ENCODE results near the gene CCDC80. TPM values are rescaled to one million over a fixed set of nuclear protein-coding genes. Genes with fewer than 3 reads are reported as not detected.

The CCDC80 gene
- total and polyA plus RNA-seq, 9 of the 15 experiments (the other 6 are each of a cell fraction or from before 2014, with no cell fraction given): 0.17 to 2.0 (median 1.1) TPM

GRCh38 chr3:112640930-112641801, at the start of gene CCDC80 (continued):
- peak; percentile 55; the same call in 1 of the 2 replicates for TF ChIP-seq ZBTB40 (IDR thresholded peaks at IDR 0.05)
- TF ChIP-seq ZBTB40 (CRISPR knock-in tag; IDR thresholded peaks at IDR 0.05): 0 out of 2 replicates have a peak, but pooled peaks have one; percentile 39
- TF ChIP-seq POLR2AphosphoS5 (IDR thresholded peaks at IDR 0.05; ENCODE audit: control insufficient read depth, insufficient read depth, low read depth, low read length): peak; percentile 90
- 0 out of 2 replicates have a peak, but pooled peaks have one; percentile 19 for TF ChIP-seq ZNF512 (tag; IDR thresholded peaks at IDR 0.05)
- no peak for TF ChIP-seq PREB (CRISPR knock-in tag; IDR thresholded peaks at IDR 0.05)
- TF ChIP-seq GTF2E2 (tag; IDR thresholded peaks at IDR 0.05): peak; percentile 90
- TF ChIP-seq MAFG (tag; conservative IDR thresholded peaks at IDR 0.05): peak; percentile 84
- TF ChIP-seq CBX1 (IDR thresholded peaks at IDR 0.05; ENCODE audit: low read depth): peak; percentile 82
- TF ChIP-seq GTF2B (IDR thresholded peaks at IDR 0.05; ENCODE audit: extremely low read depth, insufficient read length): peak; percentile 88
- TF ChIP-seq SUPT5H (IDR thresholded peaks at IDR 0.05): peak; percentile 75
- peak; percentile 65 for TF ChIP-seq HMBOX1 (IDR thresholded peaks at IDR 0.05)

Measured in K562 (cell line).